Fibroblast of pulmonary artery (primary cell): ENCODE measurements around the gene CAPN10.

Source experiments
- DNase-seq: peaks from one replicate; pipeline ENCODE4 v3.0.0-alpha.2; 2010; ENCODE audit warnings: low read depth
- H3K4me3 ChIP-seq: replicated peaks from 2 replicates; pipeline ENCODE4 v1.5.1; 2011; ENCODE audit warnings: low read depth, mild to moderate bottlenecking, control low read depth, low read length, moderate library complexity
- CTCF ChIP-seq: IDR thresholded peaks from 2 replicates; pipeline ENCODE4 v1.5.1; 2011; ENCODE audit warnings: mild to moderate bottlenecking, control low read depth, low read length, inconsistent platforms; ENCODE audit errors: missing control alignments

Gene CAPN10

DNA sequence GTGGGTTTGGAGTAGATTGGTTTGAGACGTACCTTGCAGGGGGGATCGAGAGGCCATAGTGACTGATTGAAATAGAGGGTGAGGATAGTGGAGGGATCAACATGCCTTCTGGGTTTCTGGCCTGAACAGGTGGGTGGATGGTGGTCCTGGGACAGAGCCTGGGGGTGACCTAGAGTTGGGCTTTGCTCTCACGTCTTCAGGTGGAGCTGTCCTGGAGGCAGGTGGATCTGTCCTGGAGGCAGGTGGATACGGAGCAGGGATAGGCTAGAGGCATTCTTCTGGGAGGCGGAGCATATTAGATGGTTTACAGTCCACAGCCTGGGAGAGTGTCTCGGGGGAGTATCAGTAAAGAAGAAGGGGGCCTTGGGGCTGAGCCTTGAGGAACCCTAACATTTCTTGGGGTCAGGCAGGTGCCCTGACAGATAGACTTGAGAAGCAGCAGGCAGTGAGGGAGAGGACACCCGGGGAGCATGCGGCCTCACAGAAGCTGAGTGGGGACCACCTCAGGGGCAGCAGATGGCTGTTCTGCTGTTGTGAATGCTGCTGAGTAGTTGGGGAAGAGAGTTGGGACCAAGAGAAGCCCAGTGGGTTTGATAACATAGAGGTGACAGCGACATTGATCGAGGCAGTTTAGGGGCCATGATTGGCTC is 1.6 kb downstream of the CAPN10 start:
- H3K4me3 ChIP-seq: peak overlapping the region; percentile 99
- no peak for TF ChIP-seq CTCF
- no peak for DNase-seq

DNA sequence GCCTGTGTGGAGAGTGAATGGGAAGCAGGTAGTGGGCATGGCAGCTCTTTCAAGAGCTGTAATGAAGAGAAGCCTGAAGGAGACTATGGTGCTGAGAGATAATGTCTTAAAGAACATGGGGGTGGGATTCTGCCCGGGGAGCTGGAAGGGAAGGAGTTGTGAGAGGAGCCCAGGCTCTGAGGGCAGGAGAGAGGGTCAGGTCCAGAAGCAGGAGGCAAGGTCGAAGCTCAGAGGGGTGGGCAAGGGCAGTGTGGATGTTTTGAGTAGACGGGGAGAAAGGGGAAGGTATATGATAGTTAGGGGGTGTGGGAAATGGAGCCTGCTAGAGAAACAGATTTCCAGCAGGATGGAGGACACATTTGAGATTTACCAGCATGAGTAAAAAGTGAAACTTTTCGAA is 2.1 kb downstream of the CAPN10 start:
- TF ChIP-seq CTCF: no peak
- no peak overlapping the region for H3K4me3 ChIP-seq

GRCh38 chr2:240589375-240589774 is 2.8 kb downstream of the CAPN10 start:
- no peak for TF ChIP-seq CTCF
- H3K4me3 ChIP-seq: no peak overlapping the region
- no peak for DNase-seq

More for the DNA sequence above, 2.1 kb downstream of the CAPN10 start:
- DNase-seq: no peak

DNA sequence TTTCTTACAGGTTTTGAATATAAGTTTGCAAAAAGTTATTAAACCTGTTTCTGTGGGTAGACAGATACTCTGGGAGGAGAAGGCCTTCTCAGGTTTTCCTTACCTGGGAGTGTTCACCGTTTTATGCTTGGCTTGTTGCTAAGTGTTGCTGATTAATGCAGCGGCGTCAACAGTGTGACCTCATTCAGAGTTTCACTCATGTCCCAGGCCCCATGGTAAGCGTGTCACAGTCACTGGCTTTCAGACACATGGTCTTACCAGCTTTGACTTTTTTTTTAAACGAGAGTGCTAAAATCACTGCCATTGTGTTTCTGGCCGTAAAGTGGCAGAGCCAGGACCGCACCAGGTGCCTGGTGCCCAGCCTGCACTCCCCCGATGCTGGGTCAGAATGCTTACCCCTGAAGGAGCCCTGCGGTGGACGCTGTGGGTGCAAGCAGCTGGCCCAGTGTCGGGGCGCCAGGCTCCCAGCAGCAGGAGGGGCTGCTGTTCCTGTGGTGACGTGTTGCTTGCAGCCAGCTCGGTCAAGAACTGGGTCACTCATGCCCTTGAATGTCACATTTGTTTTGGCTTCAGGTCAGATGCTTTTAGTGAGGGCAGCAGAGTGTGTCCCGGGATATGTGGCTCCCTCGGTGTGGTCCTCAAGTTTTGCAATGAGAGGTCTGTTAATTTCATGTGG is 3.5 kb downstream of the CAPN10 start:
- H3K4me3 ChIP-seq: no peak overlapping the region
- no peak for TF ChIP-seq CTCF
- no peak for DNase-seq

DNA sequence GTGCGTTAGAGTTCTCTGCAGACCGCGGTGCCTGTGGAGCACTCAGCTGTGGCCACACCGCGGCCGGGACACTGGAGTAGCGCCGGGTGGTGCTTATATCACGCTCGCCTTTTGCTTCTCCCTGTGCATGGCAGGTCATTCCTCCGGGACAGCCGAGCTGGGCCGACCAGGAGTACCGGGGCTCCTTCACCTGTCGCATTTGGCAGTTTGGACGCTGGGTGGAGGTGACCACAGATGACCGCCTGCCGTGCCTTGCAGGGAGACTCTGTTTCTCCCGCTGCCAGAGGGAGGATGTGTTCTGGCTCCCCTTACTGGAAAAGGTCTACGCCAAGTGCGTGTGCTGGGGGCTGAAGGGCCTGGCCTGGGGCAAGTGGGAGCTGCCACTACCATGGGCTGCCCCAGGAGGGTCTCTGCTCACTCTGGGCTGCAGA is 4.2 kb downstream of the CAPN10 start:
- TF ChIP-seq CTCF: no peak
- no peak for DNase-seq
- H3K4me3 ChIP-seq: no peak overlapping the region

DNA sequence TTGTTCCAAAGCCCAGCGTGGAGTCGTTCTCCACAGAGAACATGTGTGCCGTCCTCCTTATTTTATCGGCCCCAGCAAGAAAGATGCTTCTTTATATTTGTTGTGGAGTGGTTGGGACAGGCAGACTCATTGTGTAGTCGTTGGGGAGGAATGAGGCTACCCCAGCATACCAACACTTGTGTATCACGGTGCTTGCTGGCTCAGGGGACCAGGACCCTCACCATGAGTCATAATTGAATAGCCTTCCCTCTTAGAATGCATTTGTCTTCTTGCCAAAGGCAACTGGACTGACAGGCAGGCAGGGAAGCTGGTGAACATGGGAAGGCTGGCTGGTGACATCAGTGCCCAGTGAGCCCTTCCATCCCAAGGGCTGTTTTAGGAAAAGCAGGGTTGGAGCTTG is 4.7 kb downstream of the CAPN10 start:
- TF ChIP-seq CTCF: no peak
- H3K4me3 ChIP-seq: no peak overlapping the region
- DNase-seq: no peak

GRCh38 chr2:240591784-240592183 is 5.2 kb downstream of the CAPN10 start:
- TF ChIP-seq CTCF: no peak
- H3K4me3 ChIP-seq: no peak overlapping the region
- no peak for DNase-seq
